ENCODE results near the gene FOXO1. TPM values are rescaled to one million over a fixed set of nuclear protein-coding genes. Genes with fewer than 3 reads are reported as not detected.

FOXO1 gene
- total RNA-seq, 4 donors from 2014 or later: 50.7 to 67.2 (median 60.3) TPM

- Histone ChIP-seq H3K36me3 (no peaks in the 10 kb centered on the region), H3K27ac (no peak overlapping the region), H3K4me3 (no peak overlapping the region), H3K9me3 (no peaks in the 10 kb centered on the region), H3K27me3 (no peaks in the 10 kb centered on the region), H3K4me1 (peaks cover 6% of the 10 kb centered on the region)
- 93% methylated on average over 6 of the region's 6 CpGs for WGBS
- TF ChIP-seq EP300 (IDR thresholded peaks at IDR 0.05) (no peak), POLR2A (IDR thresholded peaks at IDR 0.05) (no peak), POLR2AphosphoS5 (IDR thresholded peaks at IDR 0.05) (no peak), CTCF (IDR thresholded peaks at IDR 0.05) (no peak)
- no peak for DNase-seq (ENCODE audit: low spot score in 2 of 2)
These were observed 13.1 kb upstream of the FOXO1 start for GRCh38 chr13:40679480-40679985.

GRCh38 chr13:40677064-40677463 lies 10.6 kb upstream of the FOXO1 start:
- no peak for DNase-seq (ENCODE audit: low spot score in 2 of 2)

GRCh38 chr13:40676007-40676406 lies 9.6 kb upstream of the FOXO1 start:
- no peak for DNase-seq (ENCODE audit: low spot score in 2 of 2)
- no peaks in the 10 kb centered on the region for H3K9me3 ChIP-seq
- WGBS: 68% methylated on average over 2 of the region's 2 CpGs

More at GRCh38 chr13:40677064-40677463, 10.6 kb upstream of the FOXO1 start:
- Histone ChIP-seq H3K9me3 (no peaks in the 10 kb centered on the region), H3K4me1 (peaks cover 3% of the 10 kb centered on the region), H3K27me3 (no peaks in the 10 kb centered on the region), H3K4me3 (no peak overlapping the region), H3K36me3 (no peaks in the 10 kb centered on the region), H3K27ac (no peak overlapping the region)
- TF ChIP-seq EP300 (IDR thresholded peaks at IDR 0.05) (no peak), POLR2A (IDR thresholded peaks at IDR 0.05) (no peak), CTCF (IDR thresholded peaks at IDR 0.05) (no peak), POLR2AphosphoS5 (IDR thresholded peaks at IDR 0.05) (no peak)
- 34% methylated on average over 4 of the region's 4 CpGs for WGBS

GRCh38 chr13:40673414-40673813 lies 7.0 kb upstream of the FOXO1 start:
- Histone ChIP-seq H3K4me3 (no peak overlapping the region), H3K27me3 (no peaks in the 10 kb centered on the region), H3K4me1 (peaks cover 10% of the 10 kb centered on the region), H3K36me3 (no peaks in the 10 kb centered on the region), H3K9me3 (no peaks in the 10 kb centered on the region), H3K27ac (no peak overlapping the region)
- DNase-seq (ENCODE audit: low spot score in 2 of 2): no peak
- TF ChIP-seq CTCF (IDR thresholded peaks at IDR 0.05) (no peak), POLR2AphosphoS5 (IDR thresholded peaks at IDR 0.05) (no peak), POLR2A (IDR thresholded peaks at IDR 0.05) (no peak), EP300 (IDR thresholded peaks at IDR 0.05) (no peak)

More at GRCh38 chr13:40676007-40676406, 9.6 kb upstream of the FOXO1 start:
- Histone ChIP-seq H3K4me3 (no peak overlapping the region), H3K27ac (no peak overlapping the region), H3K27me3 (no peaks in the 10 kb centered on the region), H3K36me3 (no peaks in the 10 kb centered on the region), H3K4me1 (peaks cover 8% of the 10 kb centered on the region)
- TF ChIP-seq POLR2AphosphoS5 (IDR thresholded peaks at IDR 0.05): no peak
- no peak for TF ChIP-seq POLR2A (IDR thresholded peaks at IDR 0.05)
- TF ChIP-seq CTCF (IDR thresholded peaks at IDR 0.05): no peak
- TF ChIP-seq EP300 (IDR thresholded peaks at IDR 0.05): no peak

- H3K4me1 ChIP-seq: peaks cover 15% of the 10 kb centered on the region
- no peak overlapping the region for H3K27ac ChIP-seq
- no peak overlapping the region for H3K4me3 ChIP-seq
- H3K36me3 ChIP-seq: no peaks in the 10 kb centered on the region
- 43% methylated on average over 4 of the region's 4 CpGs for WGBS
- TF ChIP-seq CTCF (IDR thresholded peaks at IDR 0.05): no peak
- no peak for TF ChIP-seq POLR2AphosphoS5 (IDR thresholded peaks at IDR 0.05)
- TF ChIP-seq EP300 (IDR thresholded peaks at IDR 0.05): no peak
- TF ChIP-seq POLR2A (IDR thresholded peaks at IDR 0.05): no peak
- no peak for DNase-seq (ENCODE audit: low spot score in 2 of 2)
- H3K27me3 ChIP-seq: no peaks in the 10 kb centered on the region
- H3K9me3 ChIP-seq: no peaks in the 10 kb centered on the region
These were observed 6.4 kb upstream of the FOXO1 start for GRCh38 chr13:40672765-40673397.

Measured in suprapubic skin (tissue), 4 donors.